HEK293 (cell line): ENCODE measurements around the gene NEMP1.
A peak's percentile ranks its signal among the peaks of the same experiment; 100 is the strongest.

Experiments used
- CTCF ChIA-PET: fragments of 350-600 bp; formaldehyde crosslinking; extraction: SDS; loops from one replicate; lab custom pipeline; 2021; ENCODE audit warnings: antibody characterized with exemption; lab: Yijun Ruan, JAX
- POLR2A ChIA-PET: fragments of 300-600 bp; formaldehyde crosslinking; extraction: SDS; loops from one replicate; lab custom pipeline; 2020; ENCODE audit warnings: antibody characterized with exemption, inconsistent platforms; lab: Yijun Ruan, JAX
- H3K27ac ChIP-seq: fragments of 200-500 bp; sonication (Bioruptor generic); 2 replicates; pipeline ENCODE4 v1.5.1; 2014; ENCODE audit warnings: low read depth, low read length, control low read depth, inconsistent platforms; ENCODE audit errors: extremely low read depth
- H3K36me3 ChIP-seq, 2 experiments: fragments of 200-500 bp in 1 of 2; sonication (Bioruptor generic) in 1 of 2; 1 replicate in 1 of 2; 2 replicates in 1 of 2; pipeline ENCODE4 v1.5.1; 2014 to 2017; ENCODE audit warnings: inconsistent platforms in 2 of 2, low read length in 2 of 2; ENCODE audit not compliant: control insufficient read depth in 2 of 2, insufficient read depth in 1 of 2
- H3K4me1 ChIP-seq: fragments of 200-500 bp; sonication (Bioruptor generic); 2 replicates; pipeline ENCODE4 v1.5.1; 2014; ENCODE audit warnings: mild to moderate bottlenecking, low read length, inconsistent platforms; ENCODE audit not compliant: control insufficient read depth, insufficient read depth
- H3K4me3 ChIP-seq: 2 replicates; pipeline ENCODE4 v1.5.1; 2011; ENCODE audit warnings: low read depth, mild to moderate bottlenecking, control low read depth, low read length, moderate library complexity
- H3K9me3 ChIP-seq: fragments of 200-500 bp; sonication (Bioruptor generic); 2 replicates; pipeline ENCODE4 v1.5.1; 2014; ENCODE audit warnings: low read depth, low read length, inconsistent platforms; ENCODE audit not compliant: control insufficient read depth, insufficient read depth
- ELK4 ChIP-seq: IDR thresholded peaks from 2 replicates; pipeline ENCODE4 v1.6.1; 2011; ENCODE audit warnings: mild to moderate bottlenecking, low read depth, low read length, borderline replicate concordance
- GLIS2 ChIP-seq: fragments of 450-650 bp; formaldehyde crosslinking; IDR thresholded peaks from 2 replicates; pipeline ENCODE4 v1.5.1; 2016; ENCODE audit warnings: missing biosample characterization, missing genetic modification characterization
- HOXC10 ChIP-seq: sonication (generic); formaldehyde crosslinking; IDR thresholded peaks from 2 replicates; pipeline ENCODE4 v1.8.1; 2023; ENCODE audit warnings: mild to moderate bottlenecking, missing genetic modification reagents
- KLF17 ChIP-seq: fragments of 450-650 bp; formaldehyde crosslinking; IDR thresholded peaks from 2 replicates; pipeline ENCODE4 v1.5.1; 2016; ENCODE audit warnings: missing biosample characterization, missing genetic modification characterization
- KLF7 ChIP-seq: fragments of 450-650 bp; formaldehyde crosslinking; IDR thresholded peaks from 2 replicates; pipeline ENCODE4 v1.5.1; 2016; ENCODE audit warnings: missing biosample characterization, missing genetic modification characterization, borderline replicate concordance
- OSR2 ChIP-seq: fragments of 450-650 bp; formaldehyde crosslinking; IDR thresholded peaks from 2 replicates; pipeline ENCODE4 v1.5.1; 2016; ENCODE audit warnings: missing biosample characterization, missing genetic modification characterization
- SCRT2 ChIP-seq: fragments of 450-650 bp; formaldehyde crosslinking; IDR thresholded peaks from 2 replicates; pipeline ENCODE4 v1.5.1; 2016; ENCODE audit warnings: missing biosample characterization, missing genetic modification characterization
- SETDB1 ChIP-seq: IDR thresholded peaks from one replicate; pipeline ENCODE4 v1.6.1; 2017; ENCODE audit warnings: mild to moderate bottlenecking, low read length, moderate library complexity, mixed read lengths; ENCODE audit not compliant: insufficient read length
- ZBTB10 ChIP-seq: fragments of 450-650 bp; formaldehyde crosslinking; IDR thresholded peaks from 2 replicates; pipeline ENCODE4 v1.5.1; 2016; ENCODE audit warnings: missing biosample characterization, missing genetic modification characterization
- ZBTB11 ChIP-seq: fragments of 450-650 bp; formaldehyde crosslinking; conservative IDR thresholded peaks from 2 replicates; pipeline ENCODE4 v1.5.1; 2016; ENCODE audit warnings: low read depth, missing biosample characterization, missing genetic modification characterization
- ZBTB6 ChIP-seq: fragments of 450-650 bp; formaldehyde crosslinking; IDR thresholded peaks from 2 replicates; pipeline ENCODE4 v1.5.1; 2017; ENCODE audit warnings: missing biosample characterization, missing genetic modification characterization
- ZEB2 ChIP-seq: fragments of 450-650 bp; formaldehyde crosslinking; IDR thresholded peaks from 2 replicates; pipeline ENCODE4 v1.5.1; 2016; ENCODE audit warnings: missing biosample characterization, missing genetic modification characterization
- ZFP37 ChIP-seq: fragments of 450-650 bp; formaldehyde crosslinking; IDR thresholded peaks from 2 replicates; pipeline ENCODE4 v1.5.1; 2016; ENCODE audit warnings: missing biosample characterization, missing genetic modification characterization
- ZNF211 ChIP-seq: fragments of 450-650 bp; formaldehyde crosslinking; IDR thresholded peaks from 2 replicates; pipeline ENCODE4 v1.5.1; 2016; ENCODE audit warnings: low read depth, missing biosample characterization, missing genetic modification characterization
- ZNF214 ChIP-seq: fragments of 450-650 bp; formaldehyde crosslinking; IDR thresholded peaks from 2 replicates; pipeline ENCODE4 v1.5.1; 2017; ENCODE audit warnings: missing biosample characterization, mild to moderate bottlenecking, missing genetic modification characterization, borderline replicate concordance
- ZNF223 ChIP-seq: fragments of 450-650 bp; formaldehyde crosslinking; IDR thresholded peaks from 2 replicates; pipeline ENCODE4 v1.5.1; 2016; ENCODE audit warnings: missing biosample characterization, missing genetic modification characterization
- ZNF292 ChIP-seq: fragments of 450-650 bp; formaldehyde crosslinking; IDR thresholded peaks from 2 replicates; pipeline ENCODE4 v1.5.1; 2016; ENCODE audit warnings: low read depth, missing biosample characterization, missing genetic modification characterization, borderline replicate concordance
- ZNF335 ChIP-seq: fragments of 450-650 bp; formaldehyde crosslinking; conservative IDR thresholded peaks from 2 replicates; pipeline ENCODE4 v1.5.1; 2016; ENCODE audit warnings: missing biosample characterization, missing genetic modification characterization
- ZNF423 ChIP-seq: fragments of 450-650 bp; formaldehyde crosslinking; IDR thresholded peaks from 2 replicates; pipeline ENCODE4 v1.5.1; 2016; ENCODE audit warnings: missing biosample characterization, missing genetic modification characterization
- ZNF571 ChIP-seq: fragments of 450-650 bp; formaldehyde crosslinking; IDR thresholded peaks from 2 replicates; pipeline ENCODE4 v1.5.0; 2017; ENCODE audit warnings: missing biosample characterization, missing genetic modification characterization
- ZNF645 ChIP-seq: fragments of 450-650 bp; formaldehyde crosslinking; IDR thresholded peaks from 2 replicates; pipeline ENCODE4; 2016; ENCODE audit warnings: missing biosample characterization, missing genetic modification characterization
- TF ChIP-seq, protein P1 (sequence below): fragments of 450-650 bp; formaldehyde crosslinking; IDR thresholded peaks from 2 replicates; pipeline ENCODE4 v1.5.1; 2016; ENCODE audit warnings: missing biosample characterization, missing genetic modification characterization
- TF ChIP-seq, protein P2 (sequence below): fragments of 450-650 bp; formaldehyde crosslinking; IDR thresholded peaks from 2 replicates; pipeline ENCODE4 v1.5.1; 2016; ENCODE audit warnings: missing biosample characterization, missing genetic modification characterization

NEMP1 gene

DNA sequence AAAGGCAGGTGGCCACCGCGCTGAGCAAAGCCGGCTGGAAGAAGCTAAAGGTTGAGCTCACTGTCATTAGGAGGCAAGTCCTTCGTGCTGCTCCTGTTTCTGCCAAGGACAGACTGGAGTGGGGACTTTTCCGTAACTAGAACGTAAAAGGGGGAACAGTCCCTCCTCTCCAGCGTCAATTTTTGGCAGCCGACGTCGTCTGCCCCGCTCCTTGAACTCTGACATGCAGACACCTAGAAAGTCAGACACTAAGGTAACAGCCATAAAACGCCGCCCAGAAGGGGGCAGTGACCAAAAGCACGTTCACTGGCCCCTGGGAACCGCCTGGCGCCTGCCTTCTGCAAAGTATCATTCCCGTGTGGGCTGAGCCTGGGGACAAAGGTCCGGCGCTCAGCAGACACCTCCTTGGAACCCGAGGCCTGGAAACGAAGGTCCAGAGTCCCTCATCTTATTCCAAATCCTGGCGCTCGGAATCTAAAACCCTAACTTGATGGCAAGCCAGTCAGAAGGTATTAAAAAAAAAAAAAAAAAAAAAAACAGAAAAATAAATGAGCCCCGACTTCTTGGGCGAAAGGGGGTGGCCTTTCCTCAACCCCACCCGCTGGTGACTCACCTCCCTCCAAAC lies 48.6 kb upstream of the NEMP1 start:
- CTCF ChIA-PET = interaction anchor here (0.8 to 8.9 kb wide), 6 partner anchors 8 to 95 kb away, joined by 3 to 259 read pairs (median 6); no protein-coding TSS in a partner anchor
- POLR2A ChIA-PET = interaction anchor here (0.6 to 2.6 kb wide), 25 partner anchors 9 to 123 kb away, joined by 3 to 27 read pairs (median 5); partner anchors contain the start of genes NAB2, NEMP1 and STAT6
- Histone ChIP-seq H3K9me3 (no peaks in the 10 kb centered on the region), H3K27ac (peak overlapping the region; percentile 57; the same call in 1 of the 2 replicates), H3K36me3 (no peaks in the 10 kb centered on the region), H3K4me1 (peaks cover 10% of the 10 kb centered on the region), H3K4me3 (peak overlapping the region; percentile 71)
- no peak for TF ChIP-seq ZFP37 (tag by site-specific recombination)
- no peak for TF ChIP-seq ZNF211 (tag by site-specific recombination)
- TF ChIP-seq, protein P1, sequence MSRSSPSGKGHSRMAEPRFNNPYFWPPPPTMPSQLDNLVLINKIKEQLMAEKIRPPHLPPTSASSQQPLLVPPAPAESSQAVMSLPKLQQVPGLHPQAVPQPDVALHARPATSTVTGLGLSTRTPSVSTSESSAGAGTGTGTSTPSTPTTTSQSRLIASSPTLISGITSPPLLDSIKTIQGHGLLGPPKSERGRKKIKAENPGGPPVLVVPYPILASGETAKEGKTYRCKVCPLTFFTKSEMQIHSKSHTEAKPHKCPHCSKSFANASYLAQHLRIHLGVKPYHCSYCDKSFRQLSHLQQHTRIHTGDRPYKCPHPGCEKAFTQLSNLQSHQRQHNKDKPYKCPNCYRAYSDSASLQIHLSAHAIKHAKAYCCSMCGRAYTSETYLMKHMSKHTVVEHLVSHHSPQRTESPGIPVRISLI = peak; percentile 73
- TF ChIP-seq GLIS2 (tag by site-specific recombination) = peak; percentile 65; the same call in 1 of the 2 replicates
- no peak for TF ChIP-seq SETDB1
- no peak for TF ChIP-seq ELK4
- TF ChIP-seq SCRT2 = no peak
- no peak for TF ChIP-seq ZBTB10
- TF ChIP-seq ZNF423 = no peak
- peak; percentile 14; the same call in 1 of the 2 replicates for TF ChIP-seq ZBTB11 (tag by site-specific recombination)
- TF ChIP-seq ZNF292 (tag by site-specific recombination) = no peak
- TF ChIP-seq ZNF214 (tag by site-specific recombination) = no peak
- no peak for TF ChIP-seq OSR2 (tag by site-specific recombination)
- no peak for TF ChIP-seq KLF7
- TF ChIP-seq HOXC10 = no peak
- no peak for TF ChIP-seq ZNF645 (tag by site-specific recombination)
- no peak for TF ChIP-seq ZNF571 (tag by site-specific recombination)
- no peak for TF ChIP-seq ZNF223 (tag by site-specific recombination)
- TF ChIP-seq ZBTB6 (tag by site-specific recombination) = no peak
- TF ChIP-seq, protein P2, sequence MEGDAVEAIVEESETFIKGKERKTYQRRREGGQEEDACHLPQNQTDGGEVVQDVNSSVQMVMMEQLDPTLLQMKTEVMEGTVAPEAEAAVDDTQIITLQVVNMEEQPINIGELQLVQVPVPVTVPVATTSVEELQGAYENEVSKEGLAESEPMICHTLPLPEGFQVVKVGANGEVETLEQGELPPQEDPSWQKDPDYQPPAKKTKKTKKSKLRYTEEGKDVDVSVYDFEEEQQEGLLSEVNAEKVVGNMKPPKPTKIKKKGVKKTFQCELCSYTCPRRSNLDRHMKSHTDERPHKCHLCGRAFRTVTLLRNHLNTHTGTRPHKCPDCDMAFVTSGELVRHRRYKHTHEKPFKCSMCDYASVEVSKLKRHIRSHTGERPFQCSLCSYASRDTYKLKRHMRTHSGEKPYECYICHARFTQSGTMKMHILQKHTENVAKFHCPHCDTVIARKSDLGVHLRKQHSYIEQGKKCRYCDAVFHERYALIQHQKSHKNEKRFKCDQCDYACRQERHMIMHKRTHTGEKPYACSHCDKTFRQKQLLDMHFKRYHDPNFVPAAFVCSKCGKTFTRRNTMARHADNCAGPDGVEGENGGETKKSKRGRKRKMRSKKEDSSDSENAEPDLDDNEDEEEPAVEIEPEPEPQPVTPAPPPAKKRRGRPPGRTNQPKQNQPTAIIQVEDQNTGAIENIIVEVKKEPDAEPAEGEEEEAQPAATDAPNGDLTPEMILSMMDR (tag by site-specific recombination) = peak; percentile 76
- TF ChIP-seq ZNF335 (tag by site-specific recombination) = peak; percentile 98
- peak; percentile 82; the same call in 1 of the 2 replicates for TF ChIP-seq KLF17
- peak; percentile 11; the same call in 1 of the 2 replicates for TF ChIP-seq ZEB2 (tag by site-specific recombination)
